ENCODE data around the gene PEX12. TPM values are rescaled to one million over a fixed set of nuclear protein-coding genes. Genes with fewer than 3 reads are reported as not detected.

Gene PEX12
- total RNA-seq, 1 experiment from 2014 or later: 5.2 TPM

DNA sequence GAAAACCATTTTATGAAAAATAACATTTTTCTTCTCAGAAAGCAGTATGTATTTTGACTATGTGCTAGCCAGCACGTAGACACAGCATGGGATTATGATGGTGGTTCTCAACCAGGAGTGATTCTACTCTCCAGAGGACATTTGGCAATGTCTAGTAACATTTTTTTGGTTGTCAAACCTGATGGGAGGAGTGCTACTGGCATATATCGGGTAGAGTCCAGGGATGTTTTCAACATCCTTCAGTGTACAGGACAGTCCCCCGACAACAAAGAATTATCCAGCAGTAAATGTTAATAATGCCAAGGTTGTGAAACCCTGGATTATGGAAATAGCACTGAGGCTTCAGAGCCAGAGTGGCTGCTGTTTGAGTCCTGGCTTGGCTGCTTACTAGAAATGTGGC, 36.4 kb upstream of the PEX12 start:
- no peak for ATAC-seq
- TF ChIP-seq FOXP1 (CRISPR knock-in tag; IDR thresholded peaks at IDR 0.05; ENCODE audit: borderline replicate concordance) (no peak), NR1H2 (CRISPR knock-in tag; IDR thresholded peaks at IDR 0.05) (no peak), SMAD4 (CRISPR knock-in tag; IDR thresholded peaks at IDR 0.05) (no peak), MYBL2 (CRISPR knock-in tag; IDR thresholded peaks at IDR 0.05) (no peak)
- no peaks in the 10 kb centered on the region for H3K4me1 Mint-ChIP-seq
- H3K4me3 Mint-ChIP-seq: no peak overlapping the region
- no peak overlapping the region for H3K27ac Mint-ChIP-seq
- CTCF ChIA-PET: interaction anchor here (0.6 to 2.7 kb wide), 5 partner anchors 15 to 149 kb away, joined by 3 to 17 read pairs (median 6); no protein-coding TSS in a partner anchor
- peaks cover 15% of the 10 kb centered on the region for H3K36me3 Mint-ChIP-seq
- POLR2A ChIA-PET: no interaction called here
- H3K9me3 Mint-ChIP-seq: no peaks in the 10 kb centered on the region
- H3K27me3 Mint-ChIP-seq (ENCODE audit: low read depth): no peaks in the 10 kb centered on the region
- no peak for DNase-seq (ENCODE audit: low spot score)

GRCh38 chr17:35612924-35613521, 34.7 kb upstream of the PEX12 start:
- ATAC-seq: 0 out of 2 replicates have a peak, but pooled peaks have one; percentile 36
- ChIA-PET CTCF (interaction anchor here (0.7 to 3.5 kb wide), 20 partner anchors 11 to 258 kb away, joined by 3 to 89 read pairs (median 5); partner anchors contain the start of genes MMP28, RASL10B and TAF15), POLR2A (interaction anchor here (0.7 to 1.2 kb wide), 2 partner anchors 134 to 1404 kb away, joined by 3 read pairs; no protein-coding TSS in a partner anchor)
- TF ChIP-seq SMAD4 (CRISPR knock-in tag; IDR thresholded peaks at IDR 0.05) (no peak), AFF4 (CRISPR knock-in tag; IDR thresholded peaks at IDR 0.05; ENCODE audit: borderline replicate concordance) (no peak), ZMAT4 (CRISPR knock-in tag; IDR thresholded peaks at IDR 0.05) (no peak), ERG (CRISPR knock-in tag; IDR thresholded peaks at IDR 0.05) (no peak), KAT7 (CRISPR knock-in tag; IDR thresholded peaks at IDR 0.05; ENCODE audit: borderline replicate concordance) (no peak), ARID4B (CRISPR knock-in tag; IDR thresholded peaks at IDR 0.05; ENCODE audit: borderline replicate concordance) (no peak), ZNF423 (CRISPR knock-in tag; IDR thresholded peaks at IDR 0.05) (no peak), NFE2L1 (CRISPR knock-in tag; IDR thresholded peaks at IDR 0.05) (no peak), ZNF425 (CRISPR knock-in tag; conservative IDR thresholded peaks at IDR 0.05) (no peak), FOXP1 (CRISPR knock-in tag; IDR thresholded peaks at IDR 0.05; ENCODE audit: borderline replicate concordance) (no peak), ZNF263 (CRISPR knock-in tag; IDR thresholded peaks at IDR 0.05; ENCODE audit: low read depth) (no peak), PRRX2 (CRISPR knock-in tag; IDR thresholded peaks at IDR 0.05) (no peak)
- TF ChIP-seq, protein P1, sequence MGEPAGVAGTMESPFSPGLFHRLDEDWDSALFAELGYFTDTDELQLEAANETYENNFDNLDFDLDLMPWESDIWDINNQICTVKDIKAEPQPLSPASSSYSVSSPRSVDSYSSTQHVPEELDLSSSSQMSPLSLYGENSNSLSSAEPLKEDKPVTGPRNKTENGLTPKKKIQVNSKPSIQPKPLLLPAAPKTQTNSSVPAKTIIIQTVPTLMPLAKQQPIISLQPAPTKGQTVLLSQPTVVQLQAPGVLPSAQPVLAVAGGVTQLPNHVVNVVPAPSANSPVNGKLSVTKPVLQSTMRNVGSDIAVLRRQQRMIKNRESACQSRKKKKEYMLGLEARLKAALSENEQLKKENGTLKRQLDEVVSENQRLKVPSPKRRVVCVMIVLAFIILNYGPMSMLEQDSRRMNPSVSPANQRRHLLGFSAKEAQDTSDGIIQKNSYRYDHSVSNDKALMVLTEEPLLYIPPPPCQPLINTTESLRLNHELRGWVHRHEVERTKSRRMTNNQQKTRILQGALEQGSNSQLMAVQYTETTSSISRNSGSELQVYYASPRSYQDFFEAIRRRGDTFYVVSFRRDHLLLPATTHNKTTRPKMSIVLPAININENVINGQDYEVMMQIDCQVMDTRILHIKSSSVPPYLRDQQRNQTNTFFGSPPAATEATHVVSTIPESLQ (CRISPR knock-in tag; IDR thresholded peaks at IDR 0.05): no peak
- TF ChIP-seq, protein P2, sequence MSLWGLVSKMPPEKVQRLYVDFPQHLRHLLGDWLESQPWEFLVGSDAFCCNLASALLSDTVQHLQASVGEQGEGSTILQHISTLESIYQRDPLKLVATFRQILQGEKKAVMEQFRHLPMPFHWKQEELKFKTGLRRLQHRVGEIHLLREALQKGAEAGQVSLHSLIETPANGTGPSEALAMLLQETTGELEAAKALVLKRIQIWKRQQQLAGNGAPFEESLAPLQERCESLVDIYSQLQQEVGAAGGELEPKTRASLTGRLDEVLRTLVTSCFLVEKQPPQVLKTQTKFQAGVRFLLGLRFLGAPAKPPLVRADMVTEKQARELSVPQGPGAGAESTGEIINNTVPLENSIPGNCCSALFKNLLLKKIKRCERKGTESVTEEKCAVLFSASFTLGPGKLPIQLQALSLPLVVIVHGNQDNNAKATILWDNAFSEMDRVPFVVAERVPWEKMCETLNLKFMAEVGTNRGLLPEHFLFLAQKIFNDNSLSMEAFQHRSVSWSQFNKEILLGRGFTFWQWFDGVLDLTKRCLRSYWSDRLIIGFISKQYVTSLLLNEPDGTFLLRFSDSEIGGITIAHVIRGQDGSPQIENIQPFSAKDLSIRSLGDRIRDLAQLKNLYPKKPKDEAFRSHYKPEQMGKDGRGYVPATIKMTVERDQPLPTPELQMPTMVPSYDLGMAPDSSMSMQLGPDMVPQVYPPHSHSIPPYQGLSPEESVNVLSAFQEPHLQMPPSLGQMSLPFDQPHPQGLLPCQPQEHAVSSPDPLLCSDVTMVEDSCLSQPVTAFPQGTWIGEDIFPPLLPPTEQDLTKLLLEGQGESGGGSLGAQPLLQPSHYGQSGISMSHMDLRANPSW (CRISPR knock-in tag; conservative IDR thresholded peaks at IDR 0.05; ENCODE audit: low read depth): no peak

More at GRCh38 chr17:35612924-35613521, 34.7 kb upstream of the PEX12 start:
- H3K36me3 Mint-ChIP-seq: peaks cover 23% of the 10 kb centered on the region
- H3K9me3 Mint-ChIP-seq: no peaks in the 10 kb centered on the region
- no peak overlapping the region for H3K4me3 Mint-ChIP-seq
- no peak overlapping the region for H3K27ac Mint-ChIP-seq
- peak; percentile 46 for DNase-seq (ENCODE audit: low spot score)
- H3K4me1 Mint-ChIP-seq: no peaks in the 10 kb centered on the region
- H3K27me3 Mint-ChIP-seq (ENCODE audit: low read depth): no peaks in the 10 kb centered on the region
